Uterus (tissue), 4 donors: Measurements from ENCODE around the gene WNT2B. TPM values are rescaled to one million over a fixed set of nuclear protein-coding genes. Genes with fewer than 3 reads are reported as not detected.

Experiments
- DNase-seq, 2 donors: peaks; one replicate each; pipeline ENCODE4 v3.0.0-alpha.2; 2019 to 2020
- H3K27ac ChIP-seq, 2 donors: fragments of 200-600 bp; sonication (generic); 1 replicate in 1 of 2; 2 replicates in 1 of 2; pipeline ENCODE4 v1.5.1; 2016 to 2018
- H3K27me3 ChIP-seq, 2 donors: fragments of 200-600 bp; sonication (generic); one replicate each; pipeline ENCODE4 v1.5.1; 2018 to 2019; ENCODE audit warnings: control low read depth in 1 of 2
- H3K36me3 ChIP-seq, 2 donors: fragments of 200-600 bp; sonication (generic); one replicate each; pipeline ENCODE4 v1.5.1; 2019; ENCODE audit warnings: control low read depth in 1 of 2
- H3K4me1 ChIP-seq, 2 donors: fragments of 200-600 bp; sonication (generic); one replicate each; pipeline ENCODE4 v1.5.1; 2018 to 2019; ENCODE audit warnings: control low read depth in 1 of 2
- H3K4me3 ChIP-seq, 2 donors: fragments of 200-600 bp; sonication (generic); 1 replicate in 1 of 2; 2 replicates in 1 of 2; pipeline ENCODE4 v1.5.1; 2018 to 2019; ENCODE audit warnings: mild to moderate bottlenecking in 1 of 2
- H3K9me3 ChIP-seq, 2 donors: fragments of 200-600 bp; sonication (generic); one replicate each; pipeline ENCODE4 v1.5.1; 2019; ENCODE audit warnings: control low read depth in 1 of 2
- POLR2A ChIP-seq, 2 donors: fragments of 450-650 bp; IDR thresholded peaks; one replicate each; pipeline ENCODE4 v1.6.1; 2016; ENCODE audit warnings: antibody characterized with exemption in 2 of 2, mild to moderate bottlenecking in 1 of 2, moderate library complexity in 1 of 2
- intact Hi-C: fragments of 100-400 bp; cut with DNase I; formaldehyde crosslinking; loops from one replicate; pipeline ENCODE4 v1.15.1; 2023; ENCODE audit warnings: low total_unique reads
- total RNA-seq, 4 donors: library from RNA; depleted of rRNA in 3 of 4; stranded (reverse); fragments of >200 nt in 3 of 4; gene quantifications; one replicate each; pipeline versions ENCODE4 v1.1.0 to v1.2.4, GENCODE V29; 2014 to 2023
- TF ChIP-seq, protein P1 (sequence below), 4 experiments: fragments of 200-600 bp in 2 of 4; fragments of 450-650 bp in 2 of 4; sonication (generic) in 2 of 4; IDR thresholded peaks; one replicate each; pipeline ENCODE4 v1.5.1; 2016 to 2019; ENCODE audit warnings: antibody characterized with exemption in 4 of 4, mild to moderate bottlenecking in 2 of 4, moderate library complexity in 1 of 4
- donor health status: DM: yes; HTN: yes; CAD: no.

WNT2B gene
- total RNA-seq, 4 donors from 2014 or later, result 0.59 to 45.3 (median 9.1) TPM

DNA sequence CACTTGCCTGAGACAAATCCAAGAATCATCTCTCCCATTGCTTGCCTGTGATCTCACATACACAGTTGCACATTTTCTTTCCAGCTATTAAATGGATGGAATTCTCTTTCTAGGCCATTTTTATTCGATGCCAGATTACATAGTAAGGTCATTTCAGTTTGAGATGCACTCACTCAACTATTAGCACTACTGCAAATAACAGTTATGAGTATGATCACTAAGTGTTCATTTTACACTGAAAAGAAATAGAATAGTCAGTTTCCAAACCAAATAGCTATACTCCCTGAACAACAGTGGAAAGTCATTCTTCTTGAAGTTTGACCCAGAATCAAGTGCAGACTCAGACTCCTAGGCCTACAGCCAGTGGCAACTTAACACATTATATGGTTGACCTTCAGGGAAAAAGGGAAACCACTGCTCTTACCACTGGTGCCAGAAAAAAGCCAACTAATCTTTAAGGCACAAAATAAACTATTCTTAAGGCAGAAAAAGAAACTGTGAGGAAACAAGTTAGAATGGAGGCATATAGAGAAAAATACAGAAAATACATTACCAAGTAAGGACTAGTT is 31.5 kb downstream of the WNT2B start:
- Histone ChIP-seq H3K27me3 (no peaks in the 10 kb centered on the region), H3K9me3 (no peaks in the 10 kb centered on the region), H3K27ac (peak overlapping the region in 1 of 2 donors; percentile 16), H3K4me1 (peaks cover 0 to 4% of the 10 kb centered on the region in 2 donors), H3K4me3 (no peak overlapping the region), H3K36me3 (no peaks in the 10 kb centered on the region)
- no peak for TF ChIP-seq POLR2A (IDR thresholded peaks at IDR 0.05)
- TF ChIP-seq, protein P1, sequence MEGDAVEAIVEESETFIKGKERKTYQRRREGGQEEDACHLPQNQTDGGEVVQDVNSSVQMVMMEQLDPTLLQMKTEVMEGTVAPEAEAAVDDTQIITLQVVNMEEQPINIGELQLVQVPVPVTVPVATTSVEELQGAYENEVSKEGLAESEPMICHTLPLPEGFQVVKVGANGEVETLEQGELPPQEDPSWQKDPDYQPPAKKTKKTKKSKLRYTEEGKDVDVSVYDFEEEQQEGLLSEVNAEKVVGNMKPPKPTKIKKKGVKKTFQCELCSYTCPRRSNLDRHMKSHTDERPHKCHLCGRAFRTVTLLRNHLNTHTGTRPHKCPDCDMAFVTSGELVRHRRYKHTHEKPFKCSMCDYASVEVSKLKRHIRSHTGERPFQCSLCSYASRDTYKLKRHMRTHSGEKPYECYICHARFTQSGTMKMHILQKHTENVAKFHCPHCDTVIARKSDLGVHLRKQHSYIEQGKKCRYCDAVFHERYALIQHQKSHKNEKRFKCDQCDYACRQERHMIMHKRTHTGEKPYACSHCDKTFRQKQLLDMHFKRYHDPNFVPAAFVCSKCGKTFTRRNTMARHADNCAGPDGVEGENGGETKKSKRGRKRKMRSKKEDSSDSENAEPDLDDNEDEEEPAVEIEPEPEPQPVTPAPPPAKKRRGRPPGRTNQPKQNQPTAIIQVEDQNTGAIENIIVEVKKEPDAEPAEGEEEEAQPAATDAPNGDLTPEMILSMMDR (IDR thresholded peaks at IDR 0.05), result no peak
- DNase-seq, result no peak
- intact Hi-C loops, result no loop called here

DNA sequence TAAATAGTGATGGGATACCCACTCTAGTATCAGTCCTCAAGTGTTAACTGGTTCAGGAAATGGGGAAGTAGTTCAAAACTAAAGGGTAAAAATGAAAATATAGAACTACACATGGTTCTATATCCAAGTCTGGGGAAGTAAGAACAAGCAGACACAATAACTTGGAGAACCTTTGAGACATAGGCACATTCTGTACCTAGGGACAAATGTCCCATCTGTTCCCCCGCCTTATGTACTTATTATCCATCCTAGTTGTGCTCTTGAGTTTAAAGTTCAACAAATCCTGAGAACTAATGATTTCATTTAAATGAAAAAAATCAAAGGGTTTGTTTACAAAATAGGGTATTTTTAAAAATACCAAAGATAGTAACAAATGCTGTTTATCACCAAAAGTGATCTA is 32.5 kb downstream of the WNT2B start:
- Histone ChIP-seq H3K4me1 (peaks cover 0 to 4% of the 10 kb centered on the region in 2 donors), H3K9me3 (no peaks in the 10 kb centered on the region), H3K36me3 (no peaks in the 10 kb centered on the region), H3K4me3 (no peak overlapping the region), H3K27me3 (no peaks in the 10 kb centered on the region), H3K27ac (no peak overlapping the region)
- no peak for DNase-seq
- TF ChIP-seq, protein P1 (IDR thresholded peaks at IDR 0.05), result no peak
- TF ChIP-seq POLR2A (IDR thresholded peaks at IDR 0.05), result no peak
- intact Hi-C loops, result no loop called here

DNA sequence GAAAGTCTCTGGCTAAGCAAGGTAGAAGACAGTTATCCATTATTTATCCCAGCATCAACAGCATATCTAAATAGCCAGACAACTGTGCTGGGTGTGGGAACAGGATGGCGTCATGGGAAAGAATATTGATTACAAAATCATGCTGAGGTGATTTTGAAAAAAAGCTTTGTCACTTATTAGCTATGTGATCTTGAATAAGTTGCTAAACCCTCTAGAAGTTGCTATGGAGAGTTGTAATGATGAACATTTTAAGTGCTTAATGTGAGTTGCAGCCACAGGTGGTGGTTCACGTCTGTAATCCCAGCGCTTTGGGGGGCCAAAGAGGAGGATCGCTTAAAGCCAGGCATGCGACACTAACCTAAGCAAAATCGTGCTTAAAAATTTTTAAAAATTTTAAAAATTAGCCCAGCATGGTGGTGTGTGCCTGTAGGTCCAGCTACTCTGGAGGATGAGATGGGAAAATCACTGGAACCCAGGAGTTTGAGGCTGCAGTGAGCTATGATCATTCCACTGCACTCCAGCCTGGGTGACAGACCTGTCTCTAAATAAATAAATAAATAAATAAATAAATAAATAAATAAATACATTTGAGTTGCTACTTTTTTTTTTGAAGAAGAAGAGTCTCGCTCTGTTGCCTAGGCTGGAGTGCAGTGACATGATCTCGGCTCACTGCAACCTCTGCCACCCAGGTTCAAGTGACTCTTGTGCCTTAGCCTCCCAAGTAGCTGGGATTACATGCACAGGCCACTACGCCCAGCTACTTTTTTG is 33.6 kb downstream of the WNT2B start:
- intact Hi-C loops, result no loop called here
- no peaks in the 10 kb centered on the region for H3K9me3 ChIP-seq
- TF ChIP-seq, protein P1 (IDR thresholded peaks at IDR 0.05), result no peak
- no peak for TF ChIP-seq POLR2A (IDR thresholded peaks at IDR 0.05)
- peaks cover 0 to 4% of the 10 kb centered on the region in 2 donors for H3K4me1 ChIP-seq
- no peak for DNase-seq
- H3K4me3 ChIP-seq, result no peak overlapping the region
- no peaks in the 10 kb centered on the region for H3K36me3 ChIP-seq
- no peak overlapping the region for H3K27ac ChIP-seq
- H3K27me3 ChIP-seq, result no peaks in the 10 kb centered on the region

DNA sequence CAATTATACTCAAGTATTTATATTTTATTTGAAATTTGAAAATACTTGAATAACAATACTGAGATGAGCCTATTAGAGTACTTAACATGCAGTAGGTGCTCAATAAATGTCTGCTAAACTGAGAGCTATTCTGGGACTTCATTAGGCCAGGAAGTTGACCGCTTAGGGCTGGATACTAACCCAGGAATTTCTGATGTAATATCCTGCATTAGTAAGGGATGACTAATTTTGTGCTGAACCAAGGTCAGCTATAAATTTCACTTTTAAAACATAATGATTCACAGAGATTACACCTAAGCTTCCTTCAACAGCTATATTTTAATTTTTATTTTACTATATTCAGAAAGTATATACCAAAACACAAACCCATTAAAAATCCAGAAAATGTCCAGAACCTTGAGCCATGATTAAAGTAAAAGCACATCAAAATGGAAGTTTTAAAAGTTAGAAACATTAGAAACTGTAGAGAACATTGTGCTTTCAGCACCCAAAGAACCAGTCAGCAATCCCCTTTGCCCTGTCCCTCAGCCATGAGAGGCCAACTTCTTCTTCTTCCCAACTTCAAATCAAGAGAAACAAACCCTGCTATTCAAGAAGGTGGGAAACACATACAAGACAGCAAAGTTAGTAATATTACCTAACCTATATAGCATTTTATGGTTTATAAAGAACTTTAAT is 35.4 kb downstream of the WNT2B start:
- intact Hi-C loops, result no loop called here
- H3K36me3 ChIP-seq, result no peaks in the 10 kb centered on the region
- H3K4me3 ChIP-seq, result no peak overlapping the region
- no peaks in the 10 kb centered on the region for H3K9me3 ChIP-seq
- peak in 1 of 2 donors; percentile 26 for DNase-seq
- peaks cover 0 to 4% of the 10 kb centered on the region in 2 donors for H3K4me1 ChIP-seq
- H3K27me3 ChIP-seq, result no peaks in the 10 kb centered on the region
- peak overlapping the region; percentile 50 to 72 for H3K27ac ChIP-seq
- TF ChIP-seq, protein P1 (IDR thresholded peaks at IDR 0.05), result no peak
- no peak for TF ChIP-seq POLR2A (IDR thresholded peaks at IDR 0.05)

DNA sequence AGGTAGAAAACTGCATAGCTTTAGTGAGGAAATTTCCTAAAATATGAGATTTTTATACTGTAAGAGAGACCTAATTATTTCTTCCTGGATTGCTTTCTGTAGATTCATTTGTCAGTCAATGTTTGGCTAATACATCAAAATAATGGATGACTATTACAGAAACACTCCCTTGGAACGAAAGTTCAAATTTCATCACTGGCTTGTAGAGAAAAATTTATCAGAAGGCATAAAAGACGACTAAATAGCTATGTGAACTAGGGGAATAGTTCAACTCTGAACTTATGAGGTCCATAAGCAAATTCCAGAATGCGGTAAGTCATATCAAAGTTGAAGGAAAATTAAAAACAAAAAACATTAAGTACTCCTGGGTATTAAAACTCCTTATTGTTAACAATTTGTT is 36.0 kb downstream of the WNT2B start:
- no peak for TF ChIP-seq POLR2A (IDR thresholded peaks at IDR 0.05)
- TF ChIP-seq, protein P1 (IDR thresholded peaks at IDR 0.05), result no peak
- intact Hi-C loops, result no loop called here
- H3K9me3 ChIP-seq, result no peaks in the 10 kb centered on the region
- H3K4me1 ChIP-seq, result peaks cover 0 to 4% of the 10 kb centered on the region in 2 donors
- H3K27me3 ChIP-seq, result no peaks in the 10 kb centered on the region
- no peak overlapping the region for H3K4me3 ChIP-seq
- DNase-seq, result no peak
- H3K27ac ChIP-seq, result peak overlapping the region; percentile 50 to 72
- H3K36me3 ChIP-seq, result no peaks in the 10 kb centered on the region
